Stimulated activated CD4-positive, alpha-beta T cell treated with anti-CD3 and anti-CD28 coated beads, TNF-alpha, amount 100 ng/mL, for 48 hours (primary cell): Measurements from ENCODE around the gene CYP2W1.
A peak's percentile ranks its signal among the peaks of the same experiment; 100 is the strongest.
"Not testable (repeated sequence)": the region's sequence is repeated elsewhere in the genome, so short reads cannot be mapped to it uniquely, and the experiment has no call there.

Source experiments
- DNase-seq, 3 donors: peaks; one replicate each; pipeline ENCODE4 v3.0.0-alpha.2; 2020; ENCODE audit warnings: low read depth in 3 of 3

The CYP2W1 gene

GRCh38 chr7:983004-983615, at the start of gene CYP2W1:
Gene CYP2W1 (plus strand): TSS chr7:983181. CDS start chr7:983212, 31 bp downstream.
- DNase-seq: no peak

GRCh38 chr7:934469-935163, 48.4 kb upstream of the CYP2W1 start:
- DNase-seq: no peak

- DNase-seq: no peak
These were observed 47.7 kb upstream of the CYP2W1 start for GRCh38 chr7:935164-935873.

GRCh38 chr7:935874-936385, 47.1 kb upstream of the CYP2W1 start:
- DNase-seq: no peak

- peak in 1 of 3 donors; percentile 29 for DNase-seq
These were observed 46.5 kb upstream of the CYP2W1 start for GRCh38 chr7:936386-937054.

- DNase-seq: no peak
These were observed 45.0 kb upstream of the CYP2W1 start for GRCh38 chr7:937856-938484.

- no peak for DNase-seq
These were observed 44.3 kb upstream of the CYP2W1 start for GRCh38 chr7:938546-939185.

- DNase-seq: no peak
These were observed 43.1 kb upstream of the CYP2W1 start for GRCh38 chr7:939843-940242.

- no peak for DNase-seq
These were observed 42.2 kb upstream of the CYP2W1 start for GRCh38 chr7:940599-941408.

GRCh38 chr7:943793-944192, 39.2 kb upstream of the CYP2W1 start:
- not testable (repeated sequence) for DNase-seq

- no peak for DNase-seq
These were observed 38.2 kb upstream of the CYP2W1 start for GRCh38 chr7:944744-945143.

GRCh38 chr7:945147-945555, 37.8 kb upstream of the CYP2W1 start:
- no peak for DNase-seq

- DNase-seq: no peak
These were observed 37.3 kb upstream of the CYP2W1 start for GRCh38 chr7:945556-946255.

GRCh38 chr7:946256-946996, 36.6 kb upstream of the CYP2W1 start:
- DNase-seq: no peak

- DNase-seq: no peak
These were observed 35.4 kb upstream of the CYP2W1 start for GRCh38 chr7:947391-948210.

- no peak for DNase-seq
These were observed 33.7 kb upstream of the CYP2W1 start for GRCh38 chr7:949021-949934.
